ENCODE data around the gene STK39.

STK39 gene

GRCh38 chr2:168160897-168161296, 86.5 kb downstream of the STK39 start:
- H3K4me3 ChIP-seq (ENCODE audit: low read length): no peak overlapping the region
- no peak for TF ChIP-seq CTCF (conservative IDR thresholded peaks at IDR 0.05; ENCODE audit: low read depth, low read length)
- no peak for DNase-seq (ENCODE audit: low read depth)

- H3K4me3 ChIP-seq (ENCODE audit: low read length): no peak overlapping the region
- no peak for TF ChIP-seq CTCF (conservative IDR thresholded peaks at IDR 0.05; ENCODE audit: low read depth, low read length)
- no peak for DNase-seq (ENCODE audit: low read depth)
These were observed 87.4 kb downstream of the STK39 start for GRCh38 chr2:168159754-168160585.

- no peak for TF ChIP-seq CTCF (conservative IDR thresholded peaks at IDR 0.05; ENCODE audit: low read depth, low read length)
- DNase-seq (ENCODE audit: low read depth): no peak
- H3K4me3 ChIP-seq (ENCODE audit: low read length): no peak overlapping the region
These were observed 88.8 kb downstream of the STK39 start for GRCh38 chr2:168158586-168158985.

GRCh38 chr2:168157926-168158325, 89.5 kb downstream of the STK39 start:
- H3K4me3 ChIP-seq (ENCODE audit: low read length): no peak overlapping the region
- DNase-seq (ENCODE audit: low read depth): peak; percentile 58
- no peak for TF ChIP-seq CTCF (conservative IDR thresholded peaks at IDR 0.05; ENCODE audit: low read depth, low read length)

GRCh38 chr2:168157070-168157469, 90.3 kb downstream of the STK39 start:
- no peak for DNase-seq (ENCODE audit: low read depth)
- TF ChIP-seq CTCF (conservative IDR thresholded peaks at IDR 0.05; ENCODE audit: low read depth, low read length): no peak
- H3K4me3 ChIP-seq (ENCODE audit: low read length): no peak overlapping the region

GRCh38 chr2:168156661-168157060, 90.7 kb downstream of the STK39 start:
- H3K4me3 ChIP-seq (ENCODE audit: low read length): no peak overlapping the region
- TF ChIP-seq CTCF (conservative IDR thresholded peaks at IDR 0.05; ENCODE audit: low read depth, low read length): no peak
- DNase-seq (ENCODE audit: low read depth): no peak

- no peak overlapping the region for H3K4me3 ChIP-seq (ENCODE audit: low read length)
These were observed 91.7 kb downstream of the STK39 start for GRCh38 chr2:168155680-168156079.

More at GRCh38 chr2:168155680-168156079, 91.7 kb downstream of the STK39 start:
- TF ChIP-seq CTCF (conservative IDR thresholded peaks at IDR 0.05; ENCODE audit: low read depth, low read length): no peak
- no peak for DNase-seq (ENCODE audit: low read depth)

All from retinal pigment epithelial cell (primary cell).